HG03460 (cell line): ENCODE results near the gene BDP1.
"Not testable (repeated sequence)": the region's sequence is repeated elsewhere in the genome, so short reads cannot be mapped to it uniquely, and the experiment has no call there.

Source experiments
- ATAC-seq: cut with Tn5 transposase; IDR thresholded peaks from one replicate; pipeline ENCODE4 v1.9.1; 2021; ENCODE audit not compliant: unreplicated experiment

BDP1 gene

DNA sequence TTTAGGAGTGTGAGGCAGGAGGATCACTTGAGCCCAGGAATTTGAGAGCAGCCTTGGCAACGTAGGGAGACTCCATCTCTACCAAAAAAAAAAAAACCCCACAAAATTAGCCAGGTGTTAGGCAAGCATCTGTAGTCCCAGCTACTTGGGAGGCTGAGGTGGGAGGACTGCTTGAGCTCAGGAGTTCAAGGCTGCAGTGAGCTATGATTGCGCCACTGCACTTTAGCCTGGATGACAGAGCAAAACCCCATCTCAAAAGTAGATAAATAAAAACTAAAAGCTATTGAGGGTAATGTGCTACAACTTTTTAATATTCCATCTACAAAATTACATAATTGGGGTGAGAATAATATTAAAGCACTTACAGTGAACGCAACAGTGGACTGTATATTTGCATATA is 5.9 kb downstream of the BDP1 start:
- ATAC-seq = no peak

DNA sequence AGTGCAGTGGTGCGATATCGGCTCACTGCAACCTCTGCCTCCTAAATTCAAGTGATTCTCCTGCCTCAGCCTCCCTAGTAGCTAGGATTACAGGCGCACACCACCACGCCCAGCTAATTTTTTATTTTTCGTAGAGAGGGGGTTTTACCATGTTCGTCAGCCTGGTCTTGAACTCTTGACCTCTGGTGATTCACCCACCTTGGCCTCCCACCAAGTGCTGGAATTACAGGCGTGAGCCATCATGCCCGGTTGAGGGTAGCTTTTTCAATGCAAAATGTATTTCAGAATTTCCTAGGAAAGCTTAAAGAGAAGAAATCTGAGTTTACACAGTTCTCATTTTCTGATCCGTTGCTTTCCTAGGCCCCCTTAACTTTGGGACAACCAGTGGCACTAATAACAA is 15.7 kb downstream of the BDP1 start:
- no peak for ATAC-seq

DNA sequence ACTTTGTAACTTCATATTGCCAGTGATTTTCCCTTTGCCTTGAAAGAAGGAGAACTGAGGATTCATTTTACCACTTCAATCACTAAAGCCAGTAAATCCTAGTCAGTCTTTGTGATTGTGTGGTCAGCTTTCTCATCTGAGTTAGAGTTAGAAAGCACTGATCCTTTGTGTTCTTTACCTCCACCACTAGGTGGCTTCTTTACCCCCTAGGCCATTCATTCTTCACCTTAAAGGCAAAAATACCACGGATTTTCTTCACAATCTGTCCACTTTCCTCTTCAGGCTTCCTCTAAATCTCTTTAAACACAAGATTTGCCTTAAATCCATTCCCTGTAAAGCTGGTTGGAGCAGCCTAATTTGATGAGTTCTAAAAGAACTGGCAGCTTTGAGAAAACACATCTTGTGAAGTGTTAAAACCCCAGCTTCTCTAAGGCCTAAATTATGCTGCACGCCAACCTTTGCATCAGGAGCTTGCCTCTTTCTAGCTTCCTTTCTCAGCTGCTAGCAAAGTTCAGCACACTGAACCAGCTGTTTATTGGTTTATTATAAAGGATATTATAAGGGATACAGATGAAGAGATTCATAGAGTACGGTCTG is 20.4 kb downstream of the BDP1 start:
- ATAC-seq = no peak

DNA sequence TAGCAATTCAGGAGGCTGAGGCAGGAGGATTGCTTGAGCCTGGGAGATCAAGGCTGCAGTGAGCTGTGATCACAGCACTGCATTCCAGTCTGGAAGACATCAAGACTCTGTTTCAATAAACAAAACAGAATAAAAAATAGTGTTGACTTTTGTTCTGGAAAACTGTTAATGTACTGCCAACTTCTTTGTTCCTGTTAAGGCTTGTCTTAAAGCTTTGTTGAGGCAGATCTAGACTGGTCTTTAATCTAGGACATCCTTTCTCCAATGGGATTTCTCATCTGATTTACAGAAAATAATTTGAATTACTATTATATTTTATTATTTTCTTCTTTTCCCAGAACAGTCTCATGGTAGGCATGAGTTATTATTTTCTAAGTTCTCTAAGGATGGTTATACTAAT is 26.0 kb downstream of the BDP1 start:
- no peak for ATAC-seq

DNA sequence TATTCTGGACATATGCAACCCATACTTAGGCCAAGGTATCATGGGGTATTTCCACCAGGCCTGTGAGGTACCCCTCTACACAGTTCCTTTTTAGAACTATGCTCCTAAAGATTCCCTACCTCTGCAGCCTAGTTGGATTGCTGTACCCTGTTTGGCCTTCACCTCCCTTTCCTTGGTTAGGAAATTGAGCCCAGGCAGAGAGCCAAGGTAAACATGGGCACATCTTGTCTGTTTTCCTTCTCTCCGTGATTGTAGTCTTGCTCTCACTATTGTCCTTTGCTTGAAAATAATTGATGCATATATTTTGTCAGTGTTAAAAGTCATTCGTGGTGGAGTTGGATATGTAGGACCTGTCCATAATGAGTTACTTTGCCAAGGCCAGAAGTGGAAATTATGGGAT is 26.7 kb downstream of the BDP1 start:
- no peak for ATAC-seq

DNA sequence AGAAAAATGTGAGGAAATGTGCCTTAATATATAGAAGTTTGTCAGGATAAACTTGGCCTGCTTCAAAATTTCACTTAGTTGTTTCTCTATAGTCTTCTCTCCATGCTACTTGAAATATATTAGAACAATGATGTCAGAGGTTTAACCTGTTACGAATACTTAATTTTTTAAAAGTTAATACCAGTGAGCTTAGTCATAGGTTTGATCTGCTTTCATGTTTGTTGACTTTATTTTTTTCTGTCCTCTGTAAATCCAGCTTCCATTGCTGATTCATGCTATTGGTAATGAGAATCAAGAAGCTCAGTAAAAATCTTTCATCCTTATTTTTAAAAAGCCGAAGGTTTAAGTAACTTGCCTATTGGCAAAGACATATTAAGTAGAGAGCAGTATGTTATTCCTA is 27.9 kb downstream of the BDP1 start:
- no peak for ATAC-seq

DNA sequence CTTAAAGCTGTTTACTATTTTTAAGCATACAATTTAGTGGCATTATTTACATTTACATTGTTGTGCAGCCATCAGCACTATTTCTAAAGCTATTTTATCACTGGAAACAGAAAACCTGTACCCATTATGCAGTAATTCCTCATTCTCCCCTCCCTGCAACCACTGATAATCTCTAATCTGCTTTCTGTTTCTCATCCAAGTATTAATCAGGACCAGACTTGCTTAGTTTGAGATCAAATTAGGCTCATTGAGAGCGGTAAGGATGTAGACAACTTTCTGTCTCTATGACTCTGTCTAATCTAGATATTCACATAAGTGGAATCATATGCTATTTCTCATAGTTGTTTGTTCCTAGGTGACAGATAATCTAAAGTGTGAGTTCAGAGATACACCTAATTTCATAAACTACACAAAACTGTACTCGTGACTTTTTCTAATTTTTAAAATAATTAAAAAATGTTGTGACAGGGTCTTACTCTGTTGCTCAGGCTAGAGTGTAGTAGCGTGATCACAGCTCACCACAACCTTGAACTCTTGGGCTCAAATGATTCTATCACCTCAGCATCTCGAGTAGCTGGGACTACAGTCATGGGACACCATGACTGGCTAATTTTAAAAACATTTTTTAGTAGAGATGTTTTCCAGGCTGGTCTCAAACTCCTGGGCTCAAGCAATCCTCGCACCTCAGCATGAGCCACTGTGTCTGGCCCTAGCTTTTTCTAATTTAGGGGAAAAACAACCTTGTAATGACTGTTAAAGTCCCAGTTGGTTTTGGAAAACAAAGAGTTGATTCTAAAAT is 37.6 kb downstream of the BDP1 start:
- ATAC-seq = no peak

DNA sequence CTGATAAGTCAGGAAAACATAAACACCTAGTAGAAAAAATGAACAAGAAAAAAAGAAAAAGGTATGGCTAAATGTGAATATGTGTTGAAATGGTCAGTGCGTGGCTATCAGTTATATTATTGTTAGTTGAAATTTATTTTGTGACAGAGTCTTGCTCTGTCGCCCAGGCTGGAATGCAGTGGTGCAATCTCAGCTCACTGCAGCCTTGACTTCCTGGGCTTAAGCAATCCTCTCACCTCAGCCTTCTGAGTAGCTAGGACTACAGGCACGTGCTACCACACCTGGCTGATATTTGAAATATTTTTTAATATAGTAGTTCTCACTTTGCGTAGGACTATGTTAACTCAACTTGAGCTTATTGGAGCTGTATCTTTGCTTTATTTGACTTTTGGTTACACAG is 38.8 kb downstream of the BDP1 start:
- ATAC-seq = not testable (repeated sequence)

DNA sequence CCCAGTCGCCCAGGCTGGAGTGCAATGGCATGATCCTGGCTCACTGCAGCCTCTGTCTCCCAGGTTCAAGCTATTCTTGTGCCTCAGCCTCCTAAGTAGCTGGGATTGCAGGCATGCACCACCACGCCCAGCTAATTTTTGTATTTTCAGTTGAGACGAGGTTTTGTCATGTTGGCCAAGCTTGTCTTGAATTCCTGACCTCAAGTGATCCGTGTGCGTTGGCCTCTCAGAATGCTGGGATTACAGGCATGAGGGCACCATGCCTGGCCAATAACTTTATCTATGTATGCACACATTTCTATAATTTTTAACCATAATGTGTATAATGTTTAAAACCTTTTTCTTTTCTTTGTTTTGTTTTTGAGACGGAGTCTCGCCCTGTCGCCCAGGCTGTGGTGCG is 43.3 kb downstream of the BDP1 start:
- ATAC-seq = not testable (repeated sequence)

DNA sequence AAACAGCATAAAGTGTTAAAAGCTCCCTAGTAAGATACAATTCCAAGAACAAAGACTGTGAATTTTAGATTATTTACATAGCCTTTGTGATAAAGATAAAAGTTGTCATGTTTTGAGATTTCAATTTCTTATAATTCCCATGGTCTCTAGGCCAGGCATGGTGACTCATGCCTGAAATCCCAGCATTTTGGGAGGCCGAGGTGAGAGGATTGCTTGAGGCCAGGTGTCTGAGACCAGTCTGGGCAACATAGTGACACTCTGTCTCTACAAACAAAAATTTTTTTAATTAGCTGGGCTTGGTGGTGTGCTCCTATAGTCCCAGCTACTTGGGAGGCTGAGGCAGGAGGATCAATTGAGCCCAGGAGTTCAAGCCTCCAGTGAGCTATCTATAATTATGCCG is 48.1 kb downstream of the BDP1 start:
- ATAC-seq = no peak

DNA sequence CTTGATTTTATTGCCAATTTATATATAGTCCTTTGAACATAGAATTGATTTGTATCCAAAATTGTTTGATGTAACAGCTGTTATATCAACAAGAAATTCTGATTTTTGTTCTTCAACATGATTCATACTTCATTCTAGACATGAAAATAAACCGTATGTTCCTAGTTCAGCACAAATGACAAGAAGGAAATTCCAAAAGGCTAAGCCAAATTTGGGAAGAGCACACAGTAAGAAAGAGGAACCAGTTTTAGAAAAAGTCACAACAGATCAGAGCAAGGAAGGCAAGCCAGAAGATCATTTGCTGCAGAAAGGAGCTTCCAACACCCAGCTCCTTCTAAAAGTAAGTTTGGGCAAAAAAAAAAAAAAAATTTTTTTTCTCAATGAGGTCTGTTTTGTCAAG is 66.7 kb downstream of the BDP1 start:
- ATAC-seq = no peak

DNA sequence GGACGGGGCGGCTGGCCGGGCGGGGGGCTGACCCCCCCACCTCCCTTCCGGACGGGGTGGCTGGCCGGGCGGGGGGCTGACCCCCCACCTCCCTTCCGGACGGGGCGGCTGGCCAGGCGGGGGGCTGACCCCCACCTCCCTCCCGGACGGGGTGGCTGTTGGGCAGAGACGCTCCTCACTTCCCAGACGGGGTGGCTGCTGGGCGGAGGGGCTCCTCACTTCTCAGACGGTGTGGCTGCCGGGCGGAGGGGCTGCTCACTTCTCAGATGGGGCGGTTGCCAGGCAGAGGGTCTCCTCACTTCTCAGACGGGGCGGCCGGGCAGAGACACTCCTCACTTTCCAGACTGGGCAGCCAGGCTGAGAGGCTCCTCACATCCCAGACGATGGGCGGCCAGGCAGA is 70.2 kb downstream of the BDP1 start:
- ATAC-seq = not testable (repeated sequence)

DNA sequence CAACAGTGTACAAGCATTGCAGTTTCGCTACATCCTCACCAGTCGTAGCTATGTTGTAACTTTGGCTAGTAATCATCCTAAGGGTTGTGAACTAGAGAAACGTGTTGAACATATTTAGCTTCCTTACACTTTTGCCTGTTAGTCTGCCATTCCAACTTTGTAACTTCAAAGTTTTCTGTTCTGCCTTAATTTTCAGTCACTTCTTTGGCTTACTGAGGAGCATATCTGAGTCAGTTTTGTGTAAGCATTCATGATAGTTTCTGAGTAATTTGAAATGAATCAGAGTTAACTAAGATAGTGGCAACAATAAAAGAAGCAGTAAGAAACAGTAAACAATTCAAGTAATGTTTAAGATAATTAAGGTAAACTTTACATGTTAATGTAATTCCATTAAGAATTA is 72.8 kb downstream of the BDP1 start:
- no peak for ATAC-seq

DNA sequence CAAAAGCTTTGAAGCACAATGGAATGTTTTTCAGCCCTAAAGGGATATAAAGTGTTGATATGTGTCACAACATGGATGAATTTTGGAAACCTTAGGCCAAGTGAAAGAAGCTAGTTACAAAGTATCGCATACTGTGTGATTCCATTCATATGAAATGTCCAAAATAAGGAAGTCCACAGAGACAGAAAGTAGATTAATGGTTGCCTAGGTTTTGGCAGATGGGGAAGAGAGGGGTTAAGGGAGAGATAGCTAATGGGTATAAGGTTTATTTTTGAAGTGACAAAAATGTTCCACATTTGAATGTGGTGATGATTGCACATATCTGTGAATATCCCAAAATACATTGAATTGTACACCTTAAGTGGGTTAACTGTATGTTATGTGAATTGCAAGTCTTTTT is 74.2 kb downstream of the BDP1 start:
- ATAC-seq = no peak

DNA sequence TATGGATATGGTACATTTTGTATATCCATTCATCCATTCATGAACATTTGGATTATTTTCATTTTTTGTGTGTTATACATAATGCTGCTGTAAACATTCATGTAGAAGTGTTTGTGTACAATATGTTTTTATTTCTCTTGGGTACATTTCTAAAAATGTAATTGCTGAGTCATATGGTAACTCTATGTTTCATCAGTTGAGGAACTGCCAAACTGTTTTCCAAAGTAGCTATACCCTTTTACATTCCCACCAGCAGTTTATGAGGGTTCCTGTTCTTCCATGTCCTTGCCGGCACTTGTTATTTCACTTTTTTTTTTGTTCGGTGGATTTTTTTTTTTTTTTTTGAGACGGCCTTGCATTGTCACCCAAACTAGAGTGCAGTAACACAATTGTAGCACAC is 77.7 kb downstream of the BDP1 start:
- ATAC-seq = no peak

DNA sequence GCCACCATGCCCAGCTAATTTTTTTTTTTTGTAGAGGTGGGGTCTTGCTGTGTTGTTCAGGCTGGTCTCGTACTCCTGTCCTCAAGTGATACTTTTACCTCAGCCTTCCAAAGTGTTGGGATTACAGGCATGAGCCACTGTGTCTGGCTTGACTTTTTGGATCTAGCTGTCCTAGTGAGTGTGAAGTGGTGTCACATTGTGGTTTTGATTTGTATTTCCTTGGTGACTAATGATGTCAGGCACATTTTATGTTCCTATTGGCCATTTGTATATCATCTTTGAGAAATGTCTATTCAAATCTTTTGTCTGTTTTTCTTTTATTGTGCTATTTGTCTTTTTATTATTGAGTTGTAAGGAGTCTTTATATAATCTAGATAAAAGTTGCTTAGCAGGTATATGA is 78.2 kb downstream of the BDP1 start:
- ATAC-seq = no peak

DNA sequence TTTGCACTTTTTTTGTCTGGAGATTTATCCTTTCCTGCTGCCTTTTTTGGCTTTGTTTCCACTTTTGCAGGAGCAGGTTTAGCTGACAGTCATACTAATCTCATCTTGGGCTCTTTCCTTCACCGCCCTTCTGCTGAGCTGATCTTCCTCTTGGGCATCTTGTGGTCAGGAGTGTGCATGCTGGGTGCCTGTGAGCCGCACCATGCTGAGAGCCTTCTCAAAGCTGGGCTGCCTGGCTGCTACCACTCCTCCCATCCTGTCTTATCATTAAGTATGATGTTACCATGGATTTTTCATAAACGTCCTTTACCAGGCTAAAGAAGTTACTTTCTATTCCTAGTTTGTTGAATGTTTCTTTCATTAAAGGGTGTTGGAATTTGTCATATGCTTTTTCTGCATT is 82.2 kb downstream of the BDP1 start:
- no peak for ATAC-seq

DNA sequence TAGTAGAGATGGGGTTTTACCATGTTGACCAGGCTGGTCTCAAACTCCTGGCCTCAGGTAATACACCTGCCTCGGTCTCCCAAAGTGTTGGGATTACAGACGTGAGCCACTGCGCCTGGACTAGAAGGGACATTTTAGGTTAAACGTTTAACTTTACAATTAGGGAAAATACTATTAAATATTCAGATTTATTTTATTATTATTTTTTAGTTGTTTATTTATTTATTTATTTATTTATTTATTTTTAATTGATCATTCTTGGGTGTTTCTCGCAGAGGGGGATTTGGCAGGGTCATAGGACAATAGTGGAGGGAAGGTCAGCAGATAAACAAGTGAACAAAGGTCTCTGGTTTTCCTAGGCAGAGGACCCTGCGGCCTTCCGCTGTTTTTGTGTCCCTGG is 95.4 kb downstream of the BDP1 start:
- not testable (repeated sequence) for ATAC-seq

DNA sequence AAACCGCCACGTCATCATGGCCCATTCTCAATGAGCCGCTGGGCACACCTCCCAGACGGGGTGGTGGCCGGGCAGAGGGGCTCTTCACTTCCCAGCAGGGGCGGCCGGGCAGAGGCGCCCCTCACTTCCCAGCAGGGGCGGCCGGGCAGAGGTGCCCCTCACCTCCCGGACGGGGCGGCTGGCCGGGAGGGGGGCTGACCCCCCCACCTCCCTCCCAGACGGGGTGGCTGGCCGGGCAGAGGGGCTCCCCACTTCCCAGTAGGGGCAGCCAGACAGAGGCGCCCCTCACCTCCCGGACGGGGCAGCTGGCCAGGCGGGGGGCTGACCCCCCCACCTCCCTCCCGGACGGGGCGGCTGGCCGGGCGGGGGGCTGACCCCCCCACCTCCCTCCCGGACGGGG is 96.1 kb downstream of the BDP1 start:
- ATAC-seq = not testable (repeated sequence)

DNA sequence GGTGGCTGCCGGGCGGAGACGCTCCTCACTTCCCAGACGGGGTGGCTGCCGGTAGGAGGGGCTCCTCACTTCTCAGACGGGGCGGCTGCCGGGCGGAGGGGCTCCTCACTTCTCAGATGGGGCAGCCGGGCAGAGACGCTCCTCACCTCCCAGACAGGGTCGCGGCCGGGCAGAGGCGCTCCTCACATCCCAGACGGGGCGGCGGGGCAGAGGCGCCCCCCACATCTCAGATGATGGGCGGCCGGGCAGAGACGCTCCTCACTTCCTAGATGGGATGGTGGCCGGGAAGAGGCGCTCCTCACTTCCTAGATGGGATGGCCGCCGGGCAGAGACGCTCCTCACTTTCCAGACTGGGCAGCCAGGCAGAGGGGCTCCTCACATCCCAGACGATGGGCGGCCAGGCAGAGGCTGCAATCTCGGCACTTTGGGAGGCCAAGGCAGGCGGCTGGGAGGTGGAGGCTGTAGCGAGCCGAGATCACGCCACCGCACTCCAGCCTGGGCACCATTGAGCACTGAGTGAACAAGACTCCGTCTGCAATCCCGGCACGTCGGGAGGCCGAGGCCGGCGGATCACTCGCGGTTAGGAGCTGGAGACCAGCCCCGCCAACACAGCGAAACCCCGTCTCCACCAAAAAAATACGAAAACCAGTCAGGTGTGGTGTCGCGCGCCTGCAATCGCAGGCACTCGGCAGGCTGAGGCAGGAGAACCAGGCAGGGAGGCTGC is 96.7 kb downstream of the BDP1 start:
- ATAC-seq = not testable (repeated sequence)

DNA sequence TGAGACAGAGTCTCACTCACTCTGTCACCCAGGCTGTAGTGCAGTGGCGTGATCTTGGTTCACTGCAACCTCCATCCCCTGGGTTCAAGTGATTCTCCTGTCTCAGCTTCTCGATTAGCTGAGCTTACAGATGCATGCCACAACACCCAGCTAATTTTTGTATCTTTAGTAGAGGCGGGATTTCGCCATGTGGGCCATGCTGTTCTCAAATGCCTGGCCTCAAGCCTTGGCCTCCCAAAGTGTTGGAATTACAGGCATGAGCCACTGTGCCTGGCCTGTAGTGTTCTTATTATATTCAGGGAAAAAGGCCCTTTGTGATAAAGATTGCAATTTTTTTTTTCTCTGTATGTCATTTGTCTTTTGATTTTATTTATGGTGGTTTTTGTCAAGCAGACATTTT is 107.7 kb downstream of the BDP1 start:
- ATAC-seq = no peak

DNA sequence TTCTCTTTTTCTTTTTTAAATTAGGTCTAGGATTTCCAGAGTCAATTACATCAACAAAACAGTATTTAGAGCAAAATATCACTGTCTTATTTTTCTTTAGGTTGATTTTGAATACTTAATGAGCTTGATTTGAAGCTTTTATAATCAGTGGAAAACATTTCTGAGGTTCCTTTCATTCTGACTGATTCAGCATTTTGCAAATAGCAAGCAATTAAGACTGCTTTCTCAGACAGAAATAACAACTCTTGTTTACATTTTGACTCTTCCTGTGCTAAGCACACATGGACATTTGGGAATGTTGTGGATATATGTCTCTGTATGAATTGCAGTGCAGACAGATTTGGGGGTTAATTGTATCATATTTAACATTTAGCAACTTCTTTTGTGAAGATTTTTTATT is 109.4 kb downstream of the BDP1 start:
- no peak for ATAC-seq
